Esophagus squamous epithelium (tissue), 5 donors: ENCODE results near the gene MBD3L1. TPM values are rescaled to one million over a fixed set of nuclear protein-coding genes. Genes with fewer than 3 reads are reported as not detected.

Experiments
- DNase-seq: peaks from one replicate; lab custom pipeline; 2025; lab: John Stamatoyannopoulos, UW
- H3K27ac ChIP-seq, 4 donors: fragments of 200-600 bp; sonication (generic); one replicate each; pipeline ENCODE4 v1.5.1; 2016 to 2019; ENCODE audit warnings: mild to moderate bottlenecking in 1 of 4
- H3K27me3 ChIP-seq, 4 donors: fragments of 200-600 bp; sonication (generic); 1 replicate in 3 of 4; 2 replicates in 1 of 4; pipeline versions ENCODE4 v1.5.1 to v1.6.0; 2017 to 2021; ENCODE audit warnings: antibody characterized with exemption in 1 of 4
- H3K36me3 ChIP-seq, 3 donors: fragments of 200-600 bp; sonication (generic); one replicate each; pipeline ENCODE4 v1.5.1; 2016 to 2019
- H3K4me1 ChIP-seq, 3 donors: fragments of 200-600 bp; sonication (generic); one replicate each; pipeline ENCODE4 v1.5.1; 2017 to 2019
- H3K4me3 ChIP-seq, 4 donors: fragments of 200-600 bp; sonication (generic); 1 replicate in 3 of 4; 2 replicates in 1 of 4; pipeline ENCODE4 v1.5.1; 2016 to 2019; ENCODE audit warnings: mild to moderate bottlenecking in 2 of 4, moderate library complexity in 1 of 4
- H3K9me3 ChIP-seq, 3 donors: fragments of 200-600 bp; sonication (generic); one replicate each; pipeline ENCODE4 v1.5.1; 2016 to 2019
- POLR2A ChIP-seq, 4 donors: fragments of 450-650 bp; IDR thresholded peaks; one replicate each; pipeline ENCODE4 v1.6.1; 2017; ENCODE audit warnings: antibody characterized with exemption in 4 of 4, mild to moderate bottlenecking in 4 of 4, moderate library complexity in 3 of 4
- WGBS, 2 donors: methylation state at CpG; one replicate each; pipeline ENCODE4 v1.1.5; 2018; 5-methylcytosine and 5-hydroxymethylcytosine counted together
- intact Hi-C: fragments of 100-400 bp; cut with DNase I; formaldehyde crosslinking; loops from one replicate; pipeline ENCODE4 v1.15.0; 2022
- total RNA-seq, 4 donors: library from RNA; depleted of rRNA; stranded (reverse); fragments of >200 nt; gene quantifications; one replicate each; pipeline ENCODE4 v1.1.0, GENCODE V29; 2016
- TF ChIP-seq, protein P1 (sequence below), 6 experiments: fragments of 450-650 bp in 4 of 6; fragments of 200-600 bp in 2 of 6; sonication (generic) in 2 of 6; IDR thresholded peaks; one replicate each; pipeline ENCODE4 v1.5.1; 2016 to 2019; ENCODE audit warnings: antibody characterized with exemption in 6 of 6, mild to moderate bottlenecking in 4 of 6, moderate library complexity in 4 of 6
- donor health status: DM: yes; HTN: yes; CAD: no.

Gene MBD3L1
- total RNA-seq, 4 donors from 2014 or later = not detected

DNA sequence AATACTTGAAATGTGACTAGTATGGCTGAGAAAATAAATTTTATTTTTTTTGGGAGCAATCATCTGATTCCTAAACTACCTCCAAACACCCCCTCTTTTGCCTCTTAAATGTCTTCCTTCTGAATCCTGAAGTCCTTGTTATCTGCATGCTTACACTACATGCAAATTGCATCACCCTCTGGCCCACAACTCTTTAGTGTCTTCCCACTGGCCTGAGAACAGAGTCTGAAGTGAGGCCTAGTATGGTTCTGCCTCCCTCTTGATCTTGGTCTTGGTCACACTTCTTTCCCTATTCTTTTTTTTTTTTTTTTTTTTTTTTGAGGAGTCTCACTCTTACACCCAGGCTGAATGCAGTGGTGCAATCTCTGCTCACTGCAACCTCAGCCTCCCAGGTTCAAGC is 4.9 kb upstream of the MBD3L1 start:
- Histone ChIP-seq H3K27ac (no peak overlapping the region), H3K36me3 (peaks cover 14 to 79% (median 19%) of the 10 kb centered on the region in 3 donors), H3K4me3 (no peak overlapping the region), H3K9me3 (no peaks in the 10 kb centered on the region), H3K27me3 (no peaks in the 10 kb centered on the region), H3K4me1 (peaks cover 0 to 15% (median 4%) of the 10 kb centered on the region in 3 donors)
- intact Hi-C loops = no loop called here
- no peak for DNase-seq
- TF ChIP-seq, protein P1, sequence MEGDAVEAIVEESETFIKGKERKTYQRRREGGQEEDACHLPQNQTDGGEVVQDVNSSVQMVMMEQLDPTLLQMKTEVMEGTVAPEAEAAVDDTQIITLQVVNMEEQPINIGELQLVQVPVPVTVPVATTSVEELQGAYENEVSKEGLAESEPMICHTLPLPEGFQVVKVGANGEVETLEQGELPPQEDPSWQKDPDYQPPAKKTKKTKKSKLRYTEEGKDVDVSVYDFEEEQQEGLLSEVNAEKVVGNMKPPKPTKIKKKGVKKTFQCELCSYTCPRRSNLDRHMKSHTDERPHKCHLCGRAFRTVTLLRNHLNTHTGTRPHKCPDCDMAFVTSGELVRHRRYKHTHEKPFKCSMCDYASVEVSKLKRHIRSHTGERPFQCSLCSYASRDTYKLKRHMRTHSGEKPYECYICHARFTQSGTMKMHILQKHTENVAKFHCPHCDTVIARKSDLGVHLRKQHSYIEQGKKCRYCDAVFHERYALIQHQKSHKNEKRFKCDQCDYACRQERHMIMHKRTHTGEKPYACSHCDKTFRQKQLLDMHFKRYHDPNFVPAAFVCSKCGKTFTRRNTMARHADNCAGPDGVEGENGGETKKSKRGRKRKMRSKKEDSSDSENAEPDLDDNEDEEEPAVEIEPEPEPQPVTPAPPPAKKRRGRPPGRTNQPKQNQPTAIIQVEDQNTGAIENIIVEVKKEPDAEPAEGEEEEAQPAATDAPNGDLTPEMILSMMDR (IDR thresholded peaks at IDR 0.05) = no peak
- TF ChIP-seq POLR2A (IDR thresholded peaks at IDR 0.05) = no peak

DNA sequence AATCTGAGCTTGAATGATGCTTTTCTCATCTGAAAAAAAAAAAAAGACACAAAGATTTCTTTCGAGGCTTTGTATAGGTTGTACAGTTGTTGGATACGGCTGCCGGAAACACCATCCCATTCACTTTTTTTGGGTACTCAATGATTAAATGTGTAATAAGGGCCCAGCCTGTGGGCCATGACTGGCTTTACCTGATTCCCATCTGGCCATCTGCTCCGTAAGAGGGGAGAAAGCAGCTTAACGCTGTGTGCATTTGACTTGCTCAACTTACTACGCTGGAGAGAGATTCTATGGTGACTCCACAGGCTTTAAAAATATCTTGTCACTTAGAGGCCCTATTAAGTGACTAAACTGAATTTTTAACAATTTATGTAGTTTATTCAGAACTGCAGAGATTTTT is 804 bp upstream of the MBD3L1 start:
- 51 to 60% methylated on average over 6 of the region's 6 CpGs for WGBS, 2 donors
- no peak for DNase-seq

DNA sequence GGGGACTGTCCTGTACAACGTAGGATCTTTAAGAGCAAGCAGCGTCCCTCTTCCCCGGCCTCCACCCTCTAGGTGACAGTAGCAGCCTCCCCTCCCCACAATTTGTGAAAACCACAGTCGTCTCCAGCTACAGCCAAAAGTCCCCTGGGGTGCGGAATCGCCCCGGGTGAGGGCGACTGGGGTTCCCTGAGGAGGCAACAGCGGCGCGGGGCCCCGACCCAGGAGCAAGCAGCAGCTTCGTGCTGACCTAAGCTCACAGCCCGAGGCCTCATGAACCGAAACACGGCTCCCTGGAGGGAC is 395 bp upstream of the MBD3L1 start:
- H3K9me3 ChIP-seq = no peaks in the 10 kb centered on the region
- H3K4me1 ChIP-seq = peaks cover 0 to 20% (median 4%) of the 10 kb centered on the region in 3 donors
- peak overlapping the region; percentile 64 to 94 (median 84) for H3K4me3 ChIP-seq
- TF ChIP-seq, protein P1 (IDR thresholded peaks at IDR 0.05) = no peak
- TF ChIP-seq POLR2A (IDR thresholded peaks at IDR 0.05) = no peak
- peaks cover 0 to 34% (median 0%) of the 10 kb centered on the region in 3 donors for H3K36me3 ChIP-seq
- 0% methylated on average over 1 to 2 of the region's 16 CpGs for WGBS, 2 donors
- no peak for DNase-seq
- H3K27ac ChIP-seq = peak overlapping the region; percentile 95 to 98 (median 96)
- intact Hi-C loops = no loop called here
- H3K27me3 ChIP-seq = no peaks in the 10 kb centered on the region

More for the DNA sequence above, 804 bp upstream of the MBD3L1 start:
- Histone ChIP-seq H3K9me3 (no peaks in the 10 kb centered on the region), H3K27me3 (no peaks in the 10 kb centered on the region), H3K36me3 (peaks cover 0 to 38% (median 0%) of the 10 kb centered on the region in 3 donors), H3K4me3 (peak overlapping the region; percentile 64 to 94 (median 84)), H3K27ac (peak overlapping the region in 3 of 4 donors; percentile 95 to 98 (median 97)), H3K4me1 (peaks cover 0 to 20% (median 4%) of the 10 kb centered on the region in 3 donors)
- TF ChIP-seq POLR2A (IDR thresholded peaks at IDR 0.05) = no peak
- TF ChIP-seq, protein P1 (IDR thresholded peaks at IDR 0.05) = no peak
- intact Hi-C loops = no loop called here

DNA sequence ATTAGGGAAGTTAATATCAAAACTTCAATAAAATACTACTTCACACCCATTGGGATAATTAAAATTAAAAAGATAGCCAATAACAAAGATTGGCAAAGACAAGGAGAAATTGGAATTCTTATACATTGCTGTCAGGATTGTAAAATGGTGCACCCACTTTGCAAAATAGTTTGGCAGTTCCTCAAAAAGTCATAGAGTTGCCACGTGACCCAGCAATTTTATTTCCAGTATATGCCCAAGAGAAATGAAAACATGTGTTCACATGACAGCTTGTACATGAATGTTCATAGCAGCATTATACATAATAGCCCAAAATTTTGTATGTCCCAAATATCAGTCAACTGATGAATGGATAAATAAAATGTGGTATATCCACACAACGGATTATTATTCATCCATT is 3.3 kb downstream of the MBD3L1 start:
- no peak overlapping the region for H3K4me3 ChIP-seq
- peaks cover 0 to 18% (median 4%) of the 10 kb centered on the region in 3 donors for H3K4me1 ChIP-seq
- WGBS, 2 donors = 59 to 66% methylated on average over 2 of the region's 2 CpGs
- peaks cover 0 to 2% (median 0%) of the 10 kb centered on the region in 3 donors for H3K36me3 ChIP-seq
- intact Hi-C loops = no loop called here
- TF ChIP-seq, protein P1 (IDR thresholded peaks at IDR 0.05) = no peak
- no peak for TF ChIP-seq POLR2A (IDR thresholded peaks at IDR 0.05)
- H3K9me3 ChIP-seq = no peaks in the 10 kb centered on the region
- H3K27me3 ChIP-seq = no peaks in the 10 kb centered on the region
- no peak for DNase-seq
- no peak overlapping the region for H3K27ac ChIP-seq

DNA sequence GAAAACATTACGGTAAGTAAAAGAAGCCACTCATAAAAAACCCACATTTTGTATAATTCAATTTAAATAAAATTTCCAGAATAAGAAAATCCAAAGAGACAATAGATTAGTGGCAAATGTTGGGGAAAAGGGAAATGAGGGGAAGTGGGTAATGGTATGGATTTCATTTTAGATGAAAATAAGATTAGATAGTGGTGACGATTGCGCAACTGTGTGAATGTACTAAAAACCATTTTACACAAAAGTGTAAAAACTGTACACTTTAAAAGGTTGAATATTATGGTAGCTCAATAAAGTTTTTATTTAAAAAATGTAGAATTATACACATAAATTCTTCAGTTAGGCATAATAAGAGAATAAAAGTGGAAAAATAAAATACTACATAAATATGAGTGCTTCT is 3.7 kb downstream of the MBD3L1 start:
- DNase-seq = no peak
- Histone ChIP-seq H3K9me3 (no peaks in the 10 kb centered on the region), H3K4me1 (peaks cover 0 to 14% (median 4%) of the 10 kb centered on the region in 3 donors), H3K27me3 (no peaks in the 10 kb centered on the region), H3K36me3 (no peaks in the 10 kb centered on the region), H3K4me3 (no peak overlapping the region), H3K27ac (no peak overlapping the region)
- whole genome bisulfite sequencing, 2 donors = 91 to 92% methylated on average over 3 of the region's 3 CpGs
- TF ChIP-seq, protein P1 (IDR thresholded peaks at IDR 0.05) = no peak
- no peak for TF ChIP-seq POLR2A (IDR thresholded peaks at IDR 0.05)
- intact Hi-C loops = no loop called here
